ENCODE results near the gene CDHR1. TPM values are rescaled to one million over a fixed set of nuclear protein-coding genes. Genes with fewer than 3 reads are reported as not detected.

CDHR1 gene
- total RNA-seq, 4 donors from 2014 or later, result 0.10 to 0.67 TPM; not detected in 2

DNA sequence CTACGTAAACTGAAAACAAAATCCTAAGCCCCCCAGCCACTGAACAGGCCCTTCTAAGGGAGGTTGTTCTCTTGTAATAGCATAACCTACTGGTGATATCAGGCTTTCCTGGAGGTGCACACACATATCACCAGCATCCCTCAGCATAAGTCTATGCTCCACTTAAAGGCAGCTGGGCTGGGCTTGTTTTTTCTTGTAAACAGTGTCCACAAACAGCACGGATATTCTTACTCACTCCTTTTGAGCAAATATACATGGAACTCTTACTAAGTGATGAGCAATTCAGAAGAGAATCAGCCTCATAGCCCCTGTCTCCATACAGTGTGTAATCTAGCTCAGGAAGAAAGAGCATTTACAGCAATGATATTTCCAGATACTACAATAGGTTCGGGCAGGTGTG, 44.6 kb downstream of the CDHR1 start:
- no peak for TF ChIP-seq POLR2AphosphoS5 (IDR thresholded peaks at IDR 0.05)
- H3K9me3 ChIP-seq, result no peaks in the 10 kb centered on the region
- H3K27ac ChIP-seq, result no peak overlapping the region
- peaks cover 34% of the 10 kb centered on the region for H3K27me3 ChIP-seq
- H3K4me1 ChIP-seq, result peaks cover 0 to 4% (median 0%) of the 10 kb centered on the region in 3 donors
- H3K4me3 ChIP-seq, result no peak overlapping the region
- no peak for ATAC-seq
- 60 to 75% methylated on average over 1 to 3 of the region's 3 CpGs for WGBS, 2 donors (ENCODE audit: low coverage in 1 of 2)
- no peaks in the 10 kb centered on the region for H3K36me3 ChIP-seq

DNA sequence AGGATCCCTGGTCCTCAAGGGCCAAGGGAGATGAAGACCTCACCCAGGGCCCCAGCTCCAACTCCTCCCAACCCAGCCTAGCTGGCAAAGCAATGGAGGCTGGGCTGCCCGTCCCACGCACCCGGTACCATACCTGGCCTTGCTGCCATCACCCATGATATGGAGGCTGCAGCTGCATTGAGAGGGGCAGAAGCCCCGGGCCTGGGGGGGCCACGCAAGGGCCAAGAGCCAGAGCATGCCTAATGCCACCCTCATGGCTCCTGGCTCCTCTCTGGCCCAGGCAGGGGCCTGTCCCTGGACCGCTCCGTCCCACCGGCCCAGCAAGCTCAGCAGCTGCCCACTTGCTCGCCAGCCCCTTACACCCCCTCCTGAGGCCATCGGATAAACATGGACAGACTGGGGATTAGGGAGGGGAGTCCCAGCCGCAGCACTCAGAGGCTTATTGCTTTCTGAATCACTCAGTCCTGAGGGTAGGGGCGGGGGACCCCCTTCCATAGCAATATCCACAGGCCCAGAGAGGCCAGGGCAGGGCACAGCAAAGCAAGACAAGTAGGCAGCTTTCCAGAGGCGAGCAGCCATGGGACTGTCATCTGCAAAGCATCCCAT, 47.0 kb downstream of the CDHR1 start, which contains the start of gene LRIT1:
Gene LRIT1, minus strand, starts transcription at position 362 of the 606 bp plus-strand sequence. Its CDS starts 107 bp downstream, at position 255.
- Histone ChIP-seq H3K27me3 (peaks cover 22% of the 10 kb centered on the region), H3K9me3 (no peaks in the 10 kb centered on the region), H3K4me3 (no peak within 1 kb of the TSS), H3K36me3 (no peaks in the 10 kb centered on the region), H3K4me1 (peaks cover 0 to 9% (median 0%) of the 10 kb centered on the region in 3 donors), H3K27ac (no peak within 1 kb of the TSS)
- TF ChIP-seq, protein P1, sequence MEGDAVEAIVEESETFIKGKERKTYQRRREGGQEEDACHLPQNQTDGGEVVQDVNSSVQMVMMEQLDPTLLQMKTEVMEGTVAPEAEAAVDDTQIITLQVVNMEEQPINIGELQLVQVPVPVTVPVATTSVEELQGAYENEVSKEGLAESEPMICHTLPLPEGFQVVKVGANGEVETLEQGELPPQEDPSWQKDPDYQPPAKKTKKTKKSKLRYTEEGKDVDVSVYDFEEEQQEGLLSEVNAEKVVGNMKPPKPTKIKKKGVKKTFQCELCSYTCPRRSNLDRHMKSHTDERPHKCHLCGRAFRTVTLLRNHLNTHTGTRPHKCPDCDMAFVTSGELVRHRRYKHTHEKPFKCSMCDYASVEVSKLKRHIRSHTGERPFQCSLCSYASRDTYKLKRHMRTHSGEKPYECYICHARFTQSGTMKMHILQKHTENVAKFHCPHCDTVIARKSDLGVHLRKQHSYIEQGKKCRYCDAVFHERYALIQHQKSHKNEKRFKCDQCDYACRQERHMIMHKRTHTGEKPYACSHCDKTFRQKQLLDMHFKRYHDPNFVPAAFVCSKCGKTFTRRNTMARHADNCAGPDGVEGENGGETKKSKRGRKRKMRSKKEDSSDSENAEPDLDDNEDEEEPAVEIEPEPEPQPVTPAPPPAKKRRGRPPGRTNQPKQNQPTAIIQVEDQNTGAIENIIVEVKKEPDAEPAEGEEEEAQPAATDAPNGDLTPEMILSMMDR (IDR thresholded peaks at IDR 0.05), result no peak
- TF ChIP-seq EP300 (IDR thresholded peaks at IDR 0.05), result no peak
- TF ChIP-seq POLR2AphosphoS5 (IDR thresholded peaks at IDR 0.05), result no peak
- TF ChIP-seq POLR2A (IDR thresholded peaks at IDR 0.05), result no peak
- WGBS, 2 donors (ENCODE audit: low coverage in 1 of 2), result 60% methylated on average over 1 of the region's 13 CpGs; no CpG with 5 or more reads in 1 of the 2 donors
- ATAC-seq, result no peak

DNA sequence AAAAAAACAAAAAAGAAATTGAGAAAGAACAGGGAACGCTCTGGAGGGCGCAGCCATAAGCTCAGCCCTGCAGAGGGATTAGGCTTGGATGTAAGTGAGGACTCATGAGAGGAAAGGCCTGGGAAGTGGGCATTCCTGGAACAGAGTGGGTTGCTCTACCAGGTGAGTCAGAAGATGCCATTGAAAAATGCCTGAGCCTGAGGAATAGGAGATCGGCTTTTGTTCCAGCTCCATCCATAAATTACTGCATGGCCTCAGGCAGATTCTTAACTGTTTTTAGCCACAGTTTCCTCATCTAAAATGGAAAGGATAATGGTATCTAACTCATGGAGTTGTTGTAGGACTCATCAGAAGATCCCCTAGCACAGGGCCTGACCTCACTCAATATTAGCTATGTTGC, 49.4 kb downstream of the CDHR1 start:
- no peaks in the 10 kb centered on the region for H3K9me3 ChIP-seq
- peaks cover 0 to 9% (median 0%) of the 10 kb centered on the region in 3 donors for H3K4me1 ChIP-seq
- H3K27me3 ChIP-seq, result peaks cover under 1% of the 10 kb centered on the region
- WGBS, 2 donors (ENCODE audit: low coverage in 1 of 2), result 88 to 89% methylated on average over 3 of the region's 3 CpGs
- no peak for TF ChIP-seq POLR2AphosphoS5 (IDR thresholded peaks at IDR 0.05)
- TF ChIP-seq POLR2A (IDR thresholded peaks at IDR 0.05), result no peak
- TF ChIP-seq EP300 (IDR thresholded peaks at IDR 0.05), result no peak
- TF ChIP-seq, protein P1 (IDR thresholded peaks at IDR 0.05), result no peak
- H3K27ac ChIP-seq, result peak overlapping the region in 1 of 4 donors; percentile 5
- H3K36me3 ChIP-seq, result no peaks in the 10 kb centered on the region
- no peak overlapping the region for H3K4me3 ChIP-seq
- ATAC-seq, result no peak

DNA sequence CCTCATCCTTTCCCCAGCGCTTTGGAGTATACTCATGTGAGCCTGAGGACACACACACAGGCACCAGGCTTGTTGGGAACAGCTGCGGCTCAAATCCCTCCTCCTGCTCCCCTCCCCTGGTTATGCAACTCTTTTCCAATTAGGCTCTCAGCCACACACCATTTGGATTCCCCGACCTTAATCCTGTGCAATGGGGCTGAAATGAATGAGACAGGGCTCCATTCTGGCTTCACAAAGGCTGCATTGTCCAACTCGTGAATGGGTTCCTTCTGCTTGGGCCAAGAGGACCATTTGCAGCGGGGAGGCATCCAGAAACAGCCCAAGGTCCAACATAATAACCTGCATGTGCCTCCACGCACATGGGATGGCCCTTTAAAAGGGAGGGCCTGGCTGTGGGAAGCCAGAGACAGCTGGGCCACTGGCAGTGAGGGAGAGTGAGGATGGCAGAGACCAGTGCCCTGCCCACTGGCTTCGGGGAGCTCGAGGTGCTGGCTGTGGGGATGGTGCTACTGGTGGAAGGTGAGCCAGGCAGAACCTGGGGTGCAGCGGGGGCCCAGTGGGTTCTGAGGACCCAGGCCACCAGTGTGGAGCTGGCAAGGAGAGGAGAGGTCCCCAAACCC, 50.4 kb downstream of the CDHR1 start, which contains the start of gene RGR:
Gene RGR, plus strand, starts transcription at position 403 of the 620 bp plus-strand sequence. Its CDS starts 38 bp downstream, at position 441.
- TF ChIP-seq EP300 (IDR thresholded peaks at IDR 0.05) (no peak), POLR2AphosphoS5 (IDR thresholded peaks at IDR 0.05) (peak; percentile 34)
- H3K27ac ChIP-seq, result peak within 1 kb of the TSS in 1 of 4 donors; percentile 5
- H3K27me3 ChIP-seq, result no peaks in the 10 kb centered on the region
- H3K36me3 ChIP-seq, result no peaks in the 10 kb centered on the region
- no peaks in the 10 kb centered on the region for H3K9me3 ChIP-seq
- H3K4me3 ChIP-seq, result no peak within 1 kb of the TSS
- 60 to 85% methylated on average over 1 to 4 of the region's 9 CpGs for WGBS, 2 donors (ENCODE audit: low coverage in 1 of 2)
- peaks cover 0 to 9% (median 0%) of the 10 kb centered on the region in 3 donors for H3K4me1 ChIP-seq
- peak; percentile 74 for ATAC-seq

DNA sequence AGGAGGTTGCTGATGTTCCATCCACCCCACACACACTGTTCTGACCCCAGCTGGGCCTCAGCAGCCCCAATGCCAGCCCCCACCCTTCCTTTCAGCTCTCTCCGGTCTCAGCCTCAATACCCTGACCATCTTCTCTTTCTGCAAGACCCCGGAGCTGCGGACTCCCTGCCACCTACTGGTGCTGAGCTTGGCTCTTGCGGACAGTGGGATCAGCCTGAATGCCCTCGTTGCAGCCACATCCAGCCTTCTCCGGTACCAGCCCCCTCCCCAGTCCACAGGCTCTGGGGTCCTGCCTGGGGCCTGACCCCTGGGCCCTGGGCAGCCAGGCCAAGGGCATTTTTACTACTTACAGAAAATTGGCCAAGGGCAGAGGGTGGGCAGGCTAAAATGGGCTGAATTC, 53.2 kb downstream of the CDHR1 start:
- peaks cover 10% of the 10 kb centered on the region for H3K27me3 ChIP-seq
- peaks cover 0 to 9% (median 0%) of the 10 kb centered on the region in 3 donors for H3K4me1 ChIP-seq
- ATAC-seq, result no peak
- no peak overlapping the region for H3K27ac ChIP-seq
- TF ChIP-seq POLR2A (IDR thresholded peaks at IDR 0.05), result no peak
- no peak for TF ChIP-seq POLR2AphosphoS5 (IDR thresholded peaks at IDR 0.05)
- TF ChIP-seq, protein P1 (IDR thresholded peaks at IDR 0.05), result no peak
- TF ChIP-seq EP300 (IDR thresholded peaks at IDR 0.05), result no peak
- H3K36me3 ChIP-seq, result no peaks in the 10 kb centered on the region
- H3K4me3 ChIP-seq, result no peak overlapping the region
- WGBS, 2 donors (ENCODE audit: low coverage in 1 of 2), result 60% methylated on average over 3 of the region's 6 CpGs; no CpG with 5 or more reads in 1 of the 2 donors
- H3K9me3 ChIP-seq, result peaks cover 0 to 12% (median 0%) of the 10 kb centered on the region in 3 donors
